Prostate gland (tissue), 2 donors: ENCODE measurements around the gene EPHA6. TPM values are rescaled to one million over a fixed set of nuclear protein-coding genes. Genes with fewer than 3 reads are reported as not detected.
"Not testable (repeated sequence)": the region's sequence is repeated elsewhere in the genome, so short reads cannot be mapped to it uniquely, and the experiment has no call there.

Experiments used
- DNase-seq: peaks from one replicate; pipeline ENCODE4 v3.0.0-alpha.2; 2019; ENCODE audit warnings: low spot score
- H3K27ac ChIP-seq, 2 donors: fragments of 200-600 bp; sonication (generic); 2 replicates each; pipeline ENCODE4 v1.5.1; 2017 to 2019
- H3K27me3 ChIP-seq: fragments of 200-600 bp; sonication (generic); replicated peaks from 2 replicates; pipeline ENCODE4 v1.5.1; 2019; ENCODE audit not compliant: insufficient read depth
- H3K36me3 ChIP-seq, 2 donors: fragments of 200-600 bp; sonication (generic); 1 replicate in 1 of 2; 2 replicates in 1 of 2; pipeline versions ENCODE4 v1.5.1 to v1.8.1; 2017 to 2019
- H3K4me1 ChIP-seq: fragments of 200-600 bp; sonication (generic); replicated peaks from 2 replicates; pipeline ENCODE4 v1.5.1; 2019
- H3K4me3 ChIP-seq, 2 donors: fragments of 200-600 bp; sonication (generic); 2 replicates each; pipeline ENCODE4 v1.5.1; 2017 to 2019
- H3K9me3 ChIP-seq: fragments of 200-600 bp; sonication (generic); 2 replicates; pipeline ENCODE4 v1.5.1; 2017
- CTCF ChIP-seq, 4 experiments: fragments of 200-600 bp in 2 of 4; fragments of 450-650 bp in 2 of 4; sonication (generic) in 2 of 4; IDR thresholded peaks; 1 replicate in 3 of 4; 2 replicates in 1 of 4; pipeline ENCODE4 v1.5.1; 2016 to 2019; ENCODE audit warnings: antibody characterized with exemption in 4 of 4, mild to moderate bottlenecking in 2 of 4, moderate library complexity in 2 of 4
- POLR2A ChIP-seq: fragments of 450-650 bp; IDR thresholded peaks from one replicate; pipeline ENCODE4 v1.6.1; 2016; ENCODE audit warnings: antibody characterized with exemption, mild to moderate bottlenecking
- POLR2AphosphoS5 ChIP-seq: sonication (generic); formaldehyde crosslinking; IDR thresholded peaks from one replicate; pipeline ENCODE4 v1.6.1; 2017; ENCODE audit warnings: antibody characterized with exemption
- WGBS: methylation state at CpG from one replicate; pipeline ENCODE4 v1.1.5; 2018; 5-methylcytosine and 5-hydroxymethylcytosine counted together
- intact Hi-C: fragments of 100-400 bp; cut with DNase I; formaldehyde crosslinking; loops from one replicate; pipeline ENCODE4 v1.14.2; 2022
- total RNA-seq, 2 donors: library from RNA; depleted of rRNA; stranded (reverse); fragments of >200 nt; gene quantifications; one replicate each; pipeline ENCODE4 v1.1.0, GENCODE V29; 2016

Gene EPHA6
- total RNA-seq, 2 donors from 2014 or later = 1.1 to 3.7 TPM

GRCh38 chr3:97269202-97269601 is 454.8 kb downstream of the EPHA6 start:
- Histone ChIP-seq H3K4me3 (no peak overlapping the region), H3K27me3 (no peaks in the 10 kb centered on the region), H3K9me3 (no peaks in the 10 kb centered on the region), H3K4me1 (no peaks in the 10 kb centered on the region), H3K36me3 (no peaks in the 10 kb centered on the region), H3K27ac (no peak overlapping the region)
- intact Hi-C loops = no loop called here
- WGBS = 57% methylated on average over 2 of the region's 2 CpGs
- TF ChIP-seq CTCF (IDR thresholded peaks at IDR 0.05) = no peak
- TF ChIP-seq POLR2A = no peak
- TF ChIP-seq POLR2AphosphoS5 = no peak
- no peak for DNase-seq

DNA sequence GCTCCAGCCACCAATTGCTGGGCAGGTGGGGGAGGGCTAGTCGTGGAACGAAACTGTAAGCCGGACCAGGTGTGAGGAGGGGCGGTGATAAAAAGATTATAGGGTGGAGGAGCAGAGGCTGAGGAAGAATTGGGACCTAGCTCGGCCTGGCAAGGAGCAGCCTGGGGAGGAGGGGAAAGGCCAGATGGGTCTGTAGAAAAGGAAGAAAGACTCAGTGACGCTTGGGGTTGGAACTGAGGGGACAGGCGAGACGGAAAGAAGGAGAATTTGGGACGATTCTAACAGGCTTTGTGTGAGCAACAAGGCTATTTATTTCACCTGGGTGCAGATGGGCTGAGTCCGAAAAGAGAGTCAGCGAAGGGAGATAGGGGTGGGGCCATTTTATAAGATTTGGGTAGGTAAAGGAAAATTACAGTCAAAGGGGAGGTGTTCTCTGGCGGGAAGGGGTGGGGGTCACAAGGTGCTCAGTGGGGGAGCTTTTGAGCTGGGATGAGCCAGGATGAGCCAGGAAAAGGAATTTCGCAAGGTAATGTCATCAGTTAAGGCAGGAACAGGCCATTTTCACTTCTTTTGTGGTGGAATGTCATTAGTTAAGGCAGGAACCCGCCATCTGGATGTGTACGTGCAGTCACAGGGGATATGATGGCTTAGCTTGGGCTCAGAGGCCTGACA is 462.6 kb downstream of the EPHA6 start:
- DNase-seq, H3K9me3 ChIP-seq, H3K4me1 ChIP-seq, H3K27me3 ChIP-seq, intact Hi-C loops, H3K27ac ChIP-seq, H3K36me3 ChIP-seq, H3K4me3 ChIP-seq: not testable (repeated sequence)
- 89% methylated on average over 15 of the region's 15 CpGs for WGBS

GRCh38 chr3:97277708-97278107 is 463.3 kb downstream of the EPHA6 start:
- DNase-seq = no peak
- H3K9me3 ChIP-seq = no peaks in the 10 kb centered on the region
- intact Hi-C loops = no loop called here
- H3K36me3 ChIP-seq = no peaks in the 10 kb centered on the region
- H3K27ac ChIP-seq = no peak overlapping the region
- no peak overlapping the region for H3K4me3 ChIP-seq
- no peaks in the 10 kb centered on the region for H3K27me3 ChIP-seq
- TF ChIP-seq POLR2AphosphoS5 (no peak), POLR2A (no peak), CTCF (IDR thresholded peaks at IDR 0.05) (no peak)
- no peaks in the 10 kb centered on the region for H3K4me1 ChIP-seq
- WGBS = 97% methylated on average over 4 of the region's 4 CpGs

GRCh38 chr3:97278506-97278905 is 464.1 kb downstream of the EPHA6 start:
- intact Hi-C loops = no loop called here
- no peak for DNase-seq
- Histone ChIP-seq H3K27ac (no peak overlapping the region), H3K36me3 (no peaks in the 10 kb centered on the region), H3K4me3 (no peak overlapping the region), H3K9me3 (no peaks in the 10 kb centered on the region), H3K27me3 (no peaks in the 10 kb centered on the region), H3K4me1 (no peaks in the 10 kb centered on the region)
- no peak for TF ChIP-seq POLR2AphosphoS5
- no peak for TF ChIP-seq POLR2A
- TF ChIP-seq CTCF (IDR thresholded peaks at IDR 0.05) = no peak
- WGBS = 79% methylated on average over 1 of the region's 1 CpG

- no peaks in the 10 kb centered on the region for H3K4me1 ChIP-seq
- H3K9me3 ChIP-seq = no peaks in the 10 kb centered on the region
- no peaks in the 10 kb centered on the region for H3K27me3 ChIP-seq
- 95% methylated on average over 13 of the region's 13 CpGs for WGBS
- no peak for TF ChIP-seq POLR2AphosphoS5
- no peak for TF ChIP-seq CTCF (IDR thresholded peaks at IDR 0.05)
- no peak for TF ChIP-seq POLR2A
- H3K4me3 ChIP-seq = no peak overlapping the region
- H3K27ac ChIP-seq = no peak overlapping the region
- intact Hi-C loops = no loop called here
- DNase-seq = no peak
- H3K36me3 ChIP-seq = no peaks in the 10 kb centered on the region
Measured at GRCh38 chr3:97291901-97292300, 477.5 kb downstream of the EPHA6 start.
